HG03432 (cell line): ENCODE results near the gene CFAP61.

ENCODE experiments used
- ATAC-seq: cut with Tn5 transposase; IDR thresholded peaks from one replicate; pipeline ENCODE4 v1.9.1; 2021; ENCODE audit warnings: mild to moderate bottlenecking, moderate library complexity; ENCODE audit not compliant: unreplicated experiment

The CFAP61 gene

DNA sequence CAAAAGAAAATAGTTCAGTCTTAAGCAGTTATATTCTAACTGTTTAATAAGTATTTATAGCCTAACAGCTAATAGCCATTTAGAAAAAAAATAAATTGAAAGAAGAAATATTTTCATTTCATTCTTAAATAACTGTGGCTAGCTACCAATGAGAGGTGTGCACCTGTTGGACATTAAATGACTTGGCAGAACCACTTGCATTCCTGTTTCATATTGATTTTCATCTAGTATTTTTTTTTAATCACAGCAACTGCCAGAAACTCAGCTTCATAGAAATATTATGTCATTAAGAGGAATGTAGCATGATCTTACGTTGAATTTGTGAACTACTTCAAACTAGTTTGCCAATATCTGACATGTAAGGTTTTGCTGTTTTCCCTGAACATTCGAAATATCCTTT, 25.0 kb upstream of the CFAP61 start:
- no peak for ATAC-seq

DNA sequence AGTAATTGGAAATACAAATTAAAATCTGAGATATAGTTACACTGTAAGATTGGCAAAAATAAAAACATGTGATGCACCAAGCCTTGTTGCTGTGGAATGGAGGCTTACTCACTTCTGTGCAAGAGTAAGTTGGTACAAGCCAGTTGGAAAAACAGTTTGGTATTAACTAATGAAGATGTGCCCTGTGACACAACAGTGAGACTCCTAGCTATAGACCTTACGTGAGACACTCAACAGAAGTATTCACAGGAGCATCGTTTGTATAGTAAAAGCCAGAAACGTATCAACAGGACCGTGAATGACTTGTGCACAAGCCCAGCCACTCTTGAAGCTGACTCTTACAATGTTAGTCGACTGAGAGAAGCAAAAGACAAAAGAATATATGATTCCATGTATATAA, 20.5 kb upstream of the CFAP61 start:
- no peak for ATAC-seq

GRCh38 chr20:20034486-20034885, 17.8 kb upstream of the CFAP61 start:
- no peak for ATAC-seq

DNA sequence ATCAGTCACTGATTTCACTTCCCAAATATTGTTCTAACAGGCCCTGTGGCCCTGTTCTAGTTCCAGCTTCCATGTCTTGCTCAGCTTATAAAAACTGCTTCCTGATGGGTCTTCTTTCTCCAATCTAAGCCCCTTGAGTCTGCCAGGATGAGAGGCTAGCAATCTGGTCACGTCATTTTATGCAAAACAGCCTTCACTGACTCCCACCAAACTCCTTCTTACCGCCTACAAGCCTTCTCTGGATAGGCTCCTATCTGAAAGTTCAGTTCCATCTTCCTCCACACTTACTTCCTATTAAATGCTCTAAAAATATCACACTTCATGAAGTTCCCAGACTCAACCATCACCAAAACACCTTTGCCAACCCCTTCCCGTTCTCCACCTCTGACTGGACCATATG, 15.6 kb upstream of the CFAP61 start:
- ATAC-seq = no peak

DNA sequence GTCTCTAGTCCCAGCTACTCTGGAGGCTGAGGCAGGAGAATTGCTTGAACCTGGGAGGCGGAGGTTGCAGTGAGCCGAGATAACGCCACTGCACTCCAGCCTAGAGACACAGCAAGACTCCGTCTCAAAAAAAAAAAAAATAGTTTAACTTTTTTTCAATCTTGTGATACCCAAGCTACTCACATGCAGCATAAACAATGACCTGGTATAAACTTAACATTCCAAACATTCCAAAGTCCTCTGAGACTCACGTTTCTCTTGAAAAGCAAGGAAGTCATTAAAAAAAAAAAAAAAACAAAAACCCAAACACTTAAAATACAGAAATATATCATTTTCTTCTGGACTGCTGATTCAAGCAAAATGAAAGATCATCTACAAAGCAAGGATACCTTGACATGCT, 14.4 kb upstream of the CFAP61 start:
- no peak for ATAC-seq

- no peak for ATAC-seq
Observed at GRCh38 chr20:20038586-20038985, 13.7 kb upstream of the CFAP61 start.

DNA sequence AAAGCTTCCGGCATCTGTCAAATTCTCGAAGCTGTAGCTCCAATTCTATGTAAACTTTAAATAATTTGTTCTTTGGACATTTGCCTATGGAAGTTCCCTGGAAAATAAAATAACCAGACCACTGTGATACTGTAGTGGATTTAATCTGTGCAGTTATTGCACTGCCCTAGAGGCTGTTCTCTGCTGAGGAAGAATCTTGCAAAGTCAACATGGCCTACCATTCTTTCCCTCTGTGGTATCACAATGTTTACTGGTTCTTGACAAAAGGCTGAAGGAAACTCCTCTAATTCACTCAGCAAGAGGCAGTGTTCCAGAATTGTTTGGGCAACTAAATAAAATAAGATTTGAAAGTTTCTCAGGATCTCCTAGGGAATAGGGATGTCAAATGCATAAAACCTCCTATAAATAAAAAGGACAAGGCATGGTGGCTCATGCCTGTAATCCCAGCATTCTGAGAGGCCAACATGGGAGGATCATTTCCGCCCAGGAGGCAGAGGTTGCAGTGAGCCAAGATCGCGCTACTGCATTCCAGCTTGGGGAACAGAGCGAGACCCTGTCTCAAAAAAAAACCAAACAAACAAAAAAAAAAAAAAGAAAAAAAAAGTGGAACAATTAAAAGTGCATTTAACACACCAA, 12.5 kb upstream of the CFAP61 start:
- ATAC-seq = no peak

- ATAC-seq = peak; percentile 18
Observed at GRCh38 chr20:20051767-20052073, 612 bp upstream of the CFAP61 start.

DNA sequence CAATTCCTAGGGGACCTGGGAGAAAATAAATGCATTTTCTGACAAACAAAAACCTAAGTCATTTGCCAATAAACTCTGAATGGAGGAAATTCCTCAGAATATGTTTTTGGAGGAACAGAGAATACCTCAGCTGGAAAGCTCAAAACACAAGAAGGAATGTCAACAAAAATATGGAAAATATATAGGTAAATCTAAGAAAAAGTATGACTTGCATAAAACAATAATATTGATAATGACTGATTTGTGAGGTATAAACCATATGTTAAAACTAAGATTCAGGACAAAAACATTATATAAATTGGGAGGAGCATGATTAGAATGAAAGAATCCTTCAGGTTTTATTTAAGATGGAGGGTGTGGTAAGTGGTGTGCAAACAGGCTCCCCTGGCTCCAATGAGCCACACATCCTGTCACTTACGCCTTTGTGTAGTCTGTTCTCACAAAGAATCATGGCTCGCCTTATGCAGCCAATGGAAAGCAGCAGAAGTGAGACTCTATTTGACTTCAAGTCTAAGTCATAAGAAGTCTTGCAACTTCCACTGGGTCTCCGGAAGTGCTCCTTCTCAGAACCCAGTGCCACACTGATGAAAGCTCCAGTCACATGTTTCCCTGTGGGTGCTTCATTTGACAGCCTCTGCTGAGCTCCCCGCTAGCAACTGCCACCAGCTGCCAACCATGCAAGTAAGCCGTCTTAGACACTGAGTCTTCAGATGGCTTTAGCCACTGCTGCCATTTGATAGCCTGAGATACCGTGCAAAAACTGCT, 8.1 kb downstream of the CFAP61 start:
- no peak for ATAC-seq

GRCh38 chr20:20063941-20064702, 11.8 kb downstream of the CFAP61 start:
- ATAC-seq = no peak

DNA sequence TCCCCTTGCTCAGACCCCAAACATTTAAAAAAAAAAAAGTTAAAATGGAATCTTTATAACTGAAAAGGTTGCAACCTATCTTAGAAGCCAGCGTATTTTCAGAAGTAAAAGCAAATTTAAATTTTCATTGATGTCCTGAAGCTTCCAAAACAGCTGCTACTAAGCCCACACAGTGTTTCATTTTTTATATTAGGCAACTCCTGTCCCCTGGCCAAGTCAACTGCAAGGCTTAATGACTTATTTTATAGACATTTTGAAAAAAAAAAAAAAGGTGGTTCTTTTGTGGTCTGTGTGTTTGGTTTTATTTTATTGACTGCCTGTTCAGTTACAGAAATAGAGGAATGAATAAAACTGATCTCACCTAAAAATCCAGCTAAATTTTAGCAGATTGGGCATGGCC, 13.0 kb downstream of the CFAP61 start:
- no peak for ATAC-seq

GRCh38 chr20:20070871-20071726, 18.8 kb downstream of the CFAP61 start:
- ATAC-seq = no peak

DNA sequence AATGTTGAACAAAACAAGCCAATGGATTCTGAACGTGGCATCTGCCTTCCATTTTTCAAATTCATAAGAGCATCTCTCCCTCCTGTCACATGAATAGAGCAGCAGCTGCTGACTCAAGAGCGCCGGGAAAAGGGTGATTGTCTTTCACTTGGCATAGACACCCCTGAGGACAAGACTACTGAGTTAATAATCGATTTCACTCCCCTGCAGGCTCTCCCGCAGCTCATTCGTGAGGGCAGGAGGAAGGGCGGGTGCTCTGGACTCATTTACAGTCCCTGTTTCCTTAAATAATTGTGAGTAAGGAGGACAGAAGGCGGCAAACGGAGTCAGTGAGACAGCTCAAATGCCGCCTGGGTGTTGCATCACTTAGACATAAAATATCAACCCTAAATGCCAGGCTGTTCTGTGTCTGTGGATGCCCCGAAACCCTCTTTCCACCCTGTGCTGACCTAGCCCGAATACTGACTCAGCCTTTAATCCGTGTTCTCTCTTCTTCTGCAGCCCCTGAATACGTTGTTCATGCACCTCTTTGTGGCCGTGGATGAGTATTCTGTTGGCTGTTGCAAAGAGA, 21.6 kb downstream of the CFAP61 start:
- ATAC-seq = no peak

DNA sequence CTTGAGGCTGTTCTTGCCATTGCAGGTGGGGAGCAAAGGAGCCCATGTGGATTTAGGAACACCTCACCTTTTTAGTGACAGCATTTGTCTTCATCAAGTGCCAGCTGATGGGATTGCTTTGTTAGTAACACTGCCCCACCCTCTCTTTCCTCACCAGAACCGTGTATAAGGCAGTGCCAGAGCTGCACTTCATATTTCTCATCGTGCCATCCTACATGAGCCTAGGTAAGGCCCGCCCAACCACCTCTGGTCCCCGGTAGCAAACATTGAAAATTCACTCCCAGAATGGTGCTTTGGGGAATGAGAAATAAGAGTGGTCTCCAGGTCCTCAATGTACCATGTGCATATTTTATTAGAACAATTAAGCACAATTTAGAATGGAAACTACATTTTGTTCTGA, 22.7 kb downstream of the CFAP61 start:
- no peak for ATAC-seq

DNA sequence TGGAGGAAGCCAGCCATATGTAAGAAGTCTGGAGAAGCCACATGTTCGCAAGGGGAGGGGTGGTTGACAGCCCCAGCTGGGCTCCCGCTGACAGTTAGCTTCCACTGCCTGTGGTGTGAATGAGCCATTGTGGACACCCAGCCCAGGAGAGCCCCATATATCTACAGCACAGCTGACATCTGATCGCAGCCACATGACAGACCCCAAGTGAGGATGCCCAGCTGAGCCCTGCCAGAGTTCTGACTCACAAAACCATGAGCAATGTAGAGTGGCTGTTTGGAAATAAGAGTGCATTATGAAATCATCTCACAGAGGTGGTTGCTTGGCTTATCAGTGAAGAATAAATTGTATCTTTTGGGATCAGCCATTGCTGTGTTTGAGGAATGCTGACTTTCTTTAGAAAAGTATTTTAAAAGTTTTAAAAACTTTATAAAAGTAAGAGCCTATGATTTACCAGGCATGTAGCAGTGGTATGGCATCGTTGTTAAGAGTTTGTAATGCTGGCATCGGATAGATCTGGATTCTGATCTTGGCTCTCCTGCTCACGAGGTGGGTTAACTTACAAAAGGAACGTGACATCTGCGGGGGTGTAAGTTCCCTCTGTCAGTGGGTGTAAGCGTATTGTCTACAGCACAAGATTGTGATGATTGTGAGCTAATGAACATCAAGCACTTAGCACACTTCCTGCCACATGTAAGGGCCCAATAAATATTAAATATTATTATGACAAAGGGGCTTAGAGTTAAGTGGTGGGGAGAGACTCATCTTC, 24.1 kb downstream of the CFAP61 start:
- ATAC-seq = no peak

DNA sequence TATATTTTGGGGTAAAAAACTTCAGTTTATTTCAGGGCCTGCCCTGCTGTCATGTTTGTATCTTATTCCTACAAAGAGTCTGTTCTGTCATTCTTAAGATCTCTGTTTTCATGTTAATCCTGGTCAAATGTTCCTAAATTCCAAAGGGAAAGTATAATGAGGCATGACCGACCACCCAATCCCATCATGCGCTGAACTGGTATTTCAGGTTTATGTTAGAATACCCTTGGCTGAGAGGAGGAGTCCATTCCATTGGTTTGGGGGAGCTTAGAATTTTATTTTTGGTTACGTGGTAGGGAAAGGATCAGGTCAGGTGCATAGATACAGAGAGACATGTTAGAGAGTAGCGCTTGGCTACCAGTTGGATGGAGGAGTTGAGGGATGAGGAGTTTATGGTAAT, 25.7 kb downstream of the CFAP61 start:
- no peak for ATAC-seq

- ATAC-seq = no peak
Observed at GRCh38 chr20:20079102-20079784, 26.9 kb downstream of the CFAP61 start.

- ATAC-seq = no peak
Observed at GRCh38 chr20:20083807-20084206, 31.5 kb downstream of the CFAP61 start.

GRCh38 chr20:20084296-20084752, 32.0 kb downstream of the CFAP61 start:
- no peak for ATAC-seq
